OCI-LY3 (cell line): ENCODE measurements around the gene DDIT3.

Experiments
- H2AFZ ChIP-seq: fragments of 200-600, 300-600 bp; shearing (Covaris generic); 2 replicates; pipeline ENCODE4 v1.6.0; 2014; ENCODE audit warnings: antibody characterized with exemption, low read depth, low read length
- H3K27ac ChIP-seq: fragments of 200-600, 300-600 bp; sonication (generic); 2 replicates; pipeline ENCODE4 v1.5.1; 2014; ENCODE audit warnings: mild to moderate bottlenecking, low read length, moderate library complexity, mixed read lengths
- H3K27me3 ChIP-seq: fragments of 200-600, 300-600 bp; sonication (generic); 2 replicates; pipeline ENCODE4 v1.6.1; 2014; ENCODE audit warnings: low read depth, low read length, mixed read lengths
- H3K36me3 ChIP-seq: fragments of 200-600, 300-600 bp; sonication (generic); replicated peaks from 2 replicates; pipeline ENCODE3; 2014; ENCODE audit warnings: low read depth, low read length, mixed read lengths
- H3K4me1 ChIP-seq: fragments of 300-600, 200-600 bp; sonication (generic); 2 replicates; pipeline ENCODE4 v1.6.1; 2014; ENCODE audit warnings: low read length, mixed read lengths
- H3K4me2 ChIP-seq: fragments of 200-600, 300-600 bp; sonication (generic); 2 replicates; pipeline ENCODE4 v1.6.1; 2014; ENCODE audit warnings: low read length, mixed read lengths
- H3K4me3 ChIP-seq: fragments of 300-600, 200-600 bp; sonication (generic); 2 replicates; pipeline ENCODE4 v1.5.1; 2014; ENCODE audit warnings: antibody characterized with exemption, mild to moderate bottlenecking, low read length, moderate library complexity
- H3K79me2 ChIP-seq: fragments of 300-600, 200-600 bp; shearing (Covaris generic); 2 replicates; pipeline ENCODE4 v1.6.1; 2014; ENCODE audit warnings: mild to moderate bottlenecking, low read length, mixed read lengths
- H3K9ac ChIP-seq: fragments of 300-600, 200-600 bp; shearing (Covaris generic); 2 replicates; pipeline ENCODE4 v1.6.0; 2014; ENCODE audit warnings: mild to moderate bottlenecking, low read length, moderate library complexity
- H3K9me3 ChIP-seq: fragments of 200-600, 300-600 bp; shearing (Covaris generic); 2 replicates; pipeline ENCODE4 v1.6.1; 2014; ENCODE audit warnings: low read length, mixed read lengths; ENCODE audit not compliant: insufficient read depth
- H4K20me1 ChIP-seq: fragments of 200-600, 300-600 bp; sonication (generic); 2 replicates; pipeline ENCODE4 v1.6.1; 2016; ENCODE audit warnings: low read length, mixed read lengths; ENCODE audit not compliant: insufficient read depth
- EZH2phosphoT487 ChIP-seq: fragments of 200-600 bp; shearing (Covaris generic); IDR thresholded peaks from 2 replicates; pipeline ENCODE4 v1.6.1; 2018; ENCODE audit warnings: antibody characterized with exemption, mixed run types, low read depth
- TF ChIP-seq, protein P1 (sequence below): fragments of 200-600, 300-600 bp; sonication (generic); IDR thresholded peaks from 2 replicates; pipeline ENCODE4 v1.5.1; 2014; ENCODE audit warnings: antibody characterized with exemption, low read length, low read depth

The DDIT3 gene

GRCh38 chr12:57522011-57522886 is 1.9 kb upstream of the DDIT3 start, which contains the start of gene MBD6:
Gene MBD6 (plus strand): TSS chr12:57522824. CDS start chr12:57524304, 1,480 bp downstream.
- no peak for TF ChIP-seq EZH2phosphoT487
- TF ChIP-seq, protein P1, sequence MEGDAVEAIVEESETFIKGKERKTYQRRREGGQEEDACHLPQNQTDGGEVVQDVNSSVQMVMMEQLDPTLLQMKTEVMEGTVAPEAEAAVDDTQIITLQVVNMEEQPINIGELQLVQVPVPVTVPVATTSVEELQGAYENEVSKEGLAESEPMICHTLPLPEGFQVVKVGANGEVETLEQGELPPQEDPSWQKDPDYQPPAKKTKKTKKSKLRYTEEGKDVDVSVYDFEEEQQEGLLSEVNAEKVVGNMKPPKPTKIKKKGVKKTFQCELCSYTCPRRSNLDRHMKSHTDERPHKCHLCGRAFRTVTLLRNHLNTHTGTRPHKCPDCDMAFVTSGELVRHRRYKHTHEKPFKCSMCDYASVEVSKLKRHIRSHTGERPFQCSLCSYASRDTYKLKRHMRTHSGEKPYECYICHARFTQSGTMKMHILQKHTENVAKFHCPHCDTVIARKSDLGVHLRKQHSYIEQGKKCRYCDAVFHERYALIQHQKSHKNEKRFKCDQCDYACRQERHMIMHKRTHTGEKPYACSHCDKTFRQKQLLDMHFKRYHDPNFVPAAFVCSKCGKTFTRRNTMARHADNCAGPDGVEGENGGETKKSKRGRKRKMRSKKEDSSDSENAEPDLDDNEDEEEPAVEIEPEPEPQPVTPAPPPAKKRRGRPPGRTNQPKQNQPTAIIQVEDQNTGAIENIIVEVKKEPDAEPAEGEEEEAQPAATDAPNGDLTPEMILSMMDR: no peak
- Histone ChIP-seq H3K4me2 (peak within 1 kb of the TSS; percentile 91), H3K36me3 (peaks cover 34% of the 10 kb centered on the region), H3K4me1 (peaks cover 36% of the 10 kb centered on the region), H3K9me3 (no peaks in the 10 kb centered on the region), H3K27ac (peak within 1 kb of the TSS; percentile 94), H3K9ac (peak within 1 kb of the TSS; percentile 90), H4K20me1 (peaks cover 28% of the 10 kb centered on the region), H3K27me3 (no peaks in the 10 kb centered on the region), H3K79me2 (peaks cover 42% of the 10 kb centered on the region), H2AFZ (peak within 1 kb of the TSS; percentile 82), H3K4me3 (peak within 1 kb of the TSS; percentile 94)

DNA sequence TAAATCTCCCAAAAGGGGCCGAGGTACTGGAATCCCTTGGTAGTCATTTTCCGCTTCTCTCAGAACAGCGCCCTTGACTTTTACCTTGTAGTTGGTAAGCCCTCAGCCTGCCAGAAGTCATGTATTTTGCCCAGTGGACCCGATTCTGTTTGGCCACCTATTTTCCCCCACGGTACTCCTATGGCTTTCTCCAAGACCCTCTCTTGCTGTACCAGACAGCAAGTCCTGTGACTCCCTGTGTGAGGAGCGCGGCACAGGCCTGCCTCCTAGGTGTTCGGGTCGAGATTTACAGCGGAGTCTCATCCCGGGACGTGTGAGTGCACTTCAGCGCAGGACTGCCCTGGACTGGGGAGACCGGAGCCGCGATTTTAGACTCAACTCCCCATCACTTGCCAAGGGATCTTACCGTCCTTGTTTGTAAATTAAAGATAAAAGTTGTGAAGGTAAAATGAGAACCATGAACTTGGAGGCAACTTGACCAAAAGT is 1.3 kb upstream of the DDIT3 start:
- H3K79me2 ChIP-seq: peaks cover 42% of the 10 kb centered on the region
- peaks cover 36% of the 10 kb centered on the region for H3K4me1 ChIP-seq
- peaks cover 36% of the 10 kb centered on the region for H3K36me3 ChIP-seq
- H3K9ac ChIP-seq: peak overlapping the region; percentile 90
- H3K9me3 ChIP-seq: no peaks in the 10 kb centered on the region
- no peak for TF ChIP-seq EZH2phosphoT487
- TF ChIP-seq, protein P1: no peak; the same call in 1 of the 2 replicates
- H3K27me3 ChIP-seq: no peaks in the 10 kb centered on the region
- H4K20me1 ChIP-seq: peaks cover 28% of the 10 kb centered on the region
- peak overlapping the region; percentile 82; the same call in 1 of the 2 replicates for H2AFZ ChIP-seq
- H3K4me3 ChIP-seq: peak overlapping the region; percentile 94
- H3K27ac ChIP-seq: peak overlapping the region; percentile 94
- peak overlapping the region; percentile 69 for H3K4me2 ChIP-seq

DNA sequence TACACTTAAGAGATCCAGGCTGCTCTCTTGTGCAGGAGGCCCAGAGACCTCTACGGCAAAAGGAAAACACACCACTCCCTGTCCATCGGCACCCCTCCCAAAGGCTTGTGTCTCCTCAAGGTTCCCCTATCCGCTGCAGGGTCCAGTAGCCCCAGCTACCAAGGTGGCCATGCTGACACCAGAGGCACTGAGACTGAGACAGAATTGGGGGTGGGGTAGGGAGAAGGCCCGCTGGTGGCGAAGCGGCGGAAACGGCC is 590 bp downstream of the DDIT3 start:
- TF ChIP-seq EZH2phosphoT487: no peak
- TF ChIP-seq, protein P1: no peak
- no peak overlapping the region for H2AFZ ChIP-seq
- no peaks in the 10 kb centered on the region for H3K27me3 ChIP-seq

More for the DNA sequence above, 590 bp downstream of the DDIT3 start:
- peak overlapping the region; percentile 90 for H3K4me3 ChIP-seq
- H3K4me1 ChIP-seq: peaks cover 36% of the 10 kb centered on the region
- peak overlapping the region; percentile 87 for H3K4me2 ChIP-seq
- H3K9ac ChIP-seq: peak overlapping the region; percentile 96
- H3K36me3 ChIP-seq: peaks cover 47% of the 10 kb centered on the region
- peaks cover 42% of the 10 kb centered on the region for H3K79me2 ChIP-seq
- peak overlapping the region; percentile 87 for H3K27ac ChIP-seq
- H3K9me3 ChIP-seq: no peaks in the 10 kb centered on the region
- peaks cover 34% of the 10 kb centered on the region for H4K20me1 ChIP-seq
